Neural progenitor cell (in vitro differentiated cells): ENCODE measurements around the gene TMEM128. TPM values are rescaled to one million over a fixed set of nuclear protein-coding genes. Genes with fewer than 3 reads are reported as not detected.
"Not testable (repeated sequence)": the region's sequence is repeated elsewhere in the genome, so short reads cannot be mapped to it uniquely, and the experiment has no call there.

Experiments used
- DNase-seq: peaks from one replicate; pipeline ENCODE4 v3.0.0-alpha.2; 2016; ENCODE audit warnings: low spot score
- H2AFZ ChIP-seq: fragments of 200-600 bp; sonication (generic); replicated peaks from 2 replicates; pipeline ENCODE4 v1.6.1; 2016; ENCODE audit warnings: antibody characterized with exemption
- H3F3A ChIP-seq: fragments of 200-600 bp; sonication (generic); 2 replicates; pipeline ENCODE4 v1.6.1; 2016; ENCODE audit warnings: antibody characterized with exemption, low read depth
- H3K27ac ChIP-seq: fragments of 200-600 bp; sonication (generic); 2 replicates; pipeline ENCODE4 v1.5.1; 2016; ENCODE audit warnings: mild to moderate bottlenecking
- H3K27me3 ChIP-seq: fragments of 200-600 bp; sonication (generic); 2 replicates; pipeline ENCODE4 v1.6.1; 2016; ENCODE audit warnings: mild to moderate bottlenecking, moderate library complexity
- H3K36me3 ChIP-seq: fragments of 200-600 bp; sonication (generic); 2 replicates; pipeline ENCODE4 v1.5.1; 2016
- H3K4me1 ChIP-seq: fragments of 200-600 bp; sonication (generic); 2 replicates; pipeline ENCODE4 v1.6.1; 2016; ENCODE audit warnings: mixed run types
- H3K4me2 ChIP-seq: fragments of 200-600 bp; sonication (generic); 2 replicates; pipeline ENCODE4 v1.6.1; 2016
- H3K4me3 ChIP-seq: fragments of 200-600 bp; sonication (generic); 2 replicates; pipeline ENCODE4 v1.5.1; 2016
- H3K79me2 ChIP-seq: fragments of 200-600 bp; sonication (generic); 2 replicates; pipeline ENCODE4 v1.6.1; 2016; ENCODE audit warnings: low read depth
- H3K9ac ChIP-seq: fragments of 200-600 bp; sonication (generic); 2 replicates; pipeline ENCODE4 v1.6.1; 2016
- H3K9me3 ChIP-seq: fragments of 200-600 bp; sonication (generic); 2 replicates; pipeline ENCODE4 v1.5.1; 2016; ENCODE audit warnings: low read depth
- H4K20me1 ChIP-seq: fragments of 200-600 bp; sonication (generic); 2 replicates; pipeline ENCODE4 v1.6.1; 2016; ENCODE audit warnings: low read depth
- H3K27ac Mint-ChIP-seq: 3 replicates; pipeline ENCODE4 v1.8.0; 2021; ENCODE audit warnings: mixed read lengths
- H3K27me3 Mint-ChIP-seq: 2 replicates; pipeline ENCODE4 v1.8.0; 2022; ENCODE audit warnings: low read depth, mild to moderate bottlenecking, inconsistent platforms, moderate library complexity, mixed read lengths; ENCODE audit not compliant: insufficient read depth
- H3K36me3 Mint-ChIP-seq: 3 replicates; pipeline ENCODE4 v1.8.0; 2021; ENCODE audit warnings: mixed read lengths
- H3K4me1 Mint-ChIP-seq: 3 replicates; pipeline ENCODE4 v1.8.0; 2021; ENCODE audit warnings: mixed read lengths
- H3K4me3 Mint-ChIP-seq: 3 replicates; pipeline ENCODE4 v1.8.0; 2021; ENCODE audit warnings: mild to moderate bottlenecking, moderate library complexity, mixed read lengths
- H3K9me3 Mint-ChIP-seq: 3 replicates; pipeline ENCODE4 v1.8.0; 2020; ENCODE audit warnings: mixed read lengths
- EZH2 ChIP-seq: fragments of 200-600 bp; sonication (generic); IDR thresholded peaks from 2 replicates; pipeline ENCODE4 v1.6.1; 2017; ENCODE audit warnings: antibody characterized with exemption, mild to moderate bottlenecking, moderate library complexity
- EZH2phosphoT487 ChIP-seq: fragments of 200-600 bp; sonication (generic); IDR thresholded peaks from 2 replicates; pipeline ENCODE4 v1.6.1; 2017; ENCODE audit warnings: antibody characterized with exemption
- total RNA-seq: library from RNA; depleted of rRNA; stranded (reverse); fragments of >200 nt; gene quantifications from 2 replicates; pipeline ENCODE4 v1.2.3, GENCODE V29; 2015; ENCODE audit warnings: low replicate concordance
- TF ChIP-seq, protein P1 (sequence below): fragments of 200-600 bp; sonication (generic); IDR thresholded peaks from 2 replicates; pipeline ENCODE4 v1.5.1; 2017; ENCODE audit warnings: antibody characterized with exemption, mild to moderate bottlenecking

Gene TMEM128
- total RNA-seq, 1 donor from 2014 or later: 89.3 TPM

DNA sequence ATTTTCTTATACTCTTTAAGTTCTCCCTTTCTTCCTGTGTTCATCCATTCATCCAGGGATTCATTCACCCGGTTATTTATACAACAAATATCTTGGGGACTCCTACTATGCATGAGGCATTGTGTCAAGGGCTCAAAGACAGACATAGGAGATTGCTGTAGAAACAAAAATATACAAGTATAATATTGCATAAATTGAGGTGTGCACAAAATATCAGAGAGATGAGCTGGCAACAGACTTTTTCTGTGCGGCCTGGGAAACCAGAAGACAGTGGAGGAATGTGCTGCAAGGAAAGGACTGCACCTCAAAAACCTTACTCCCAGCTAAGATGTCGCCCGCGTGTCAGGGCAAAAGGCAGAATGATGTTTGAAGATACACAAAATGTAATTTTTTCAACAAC lies 30.9 kb downstream of the TMEM128 start:
- Mint-ChIP-seq H3K27me3 (peaks cover 5% of the 10 kb centered on the region), H3K4me1 (no peaks in the 10 kb centered on the region), H3K9me3 (no peaks in the 10 kb centered on the region), H3K36me3 (no peaks in the 10 kb centered on the region), H3K27ac (no peak overlapping the region), H3K4me3 (no peak overlapping the region)
- DNase-seq: no peak
- Histone ChIP-seq H3K79me2 (no peaks in the 10 kb centered on the region), H2AFZ (no peak overlapping the region), H3K27me3 (peaks cover 21% of the 10 kb centered on the region), H4K20me1 (no peaks in the 10 kb centered on the region), H3K4me2 (no peak overlapping the region), H3K4me1 (no peaks in the 10 kb centered on the region), H3K9me3 (no peaks in the 10 kb centered on the region), H3K9ac (no peak overlapping the region), H3F3A (no peaks in the 10 kb centered on the region), H3K27ac (no peak overlapping the region), H3K4me3 (no peak overlapping the region), H3K36me3 (no peaks in the 10 kb centered on the region)
- TF ChIP-seq, protein P1, sequence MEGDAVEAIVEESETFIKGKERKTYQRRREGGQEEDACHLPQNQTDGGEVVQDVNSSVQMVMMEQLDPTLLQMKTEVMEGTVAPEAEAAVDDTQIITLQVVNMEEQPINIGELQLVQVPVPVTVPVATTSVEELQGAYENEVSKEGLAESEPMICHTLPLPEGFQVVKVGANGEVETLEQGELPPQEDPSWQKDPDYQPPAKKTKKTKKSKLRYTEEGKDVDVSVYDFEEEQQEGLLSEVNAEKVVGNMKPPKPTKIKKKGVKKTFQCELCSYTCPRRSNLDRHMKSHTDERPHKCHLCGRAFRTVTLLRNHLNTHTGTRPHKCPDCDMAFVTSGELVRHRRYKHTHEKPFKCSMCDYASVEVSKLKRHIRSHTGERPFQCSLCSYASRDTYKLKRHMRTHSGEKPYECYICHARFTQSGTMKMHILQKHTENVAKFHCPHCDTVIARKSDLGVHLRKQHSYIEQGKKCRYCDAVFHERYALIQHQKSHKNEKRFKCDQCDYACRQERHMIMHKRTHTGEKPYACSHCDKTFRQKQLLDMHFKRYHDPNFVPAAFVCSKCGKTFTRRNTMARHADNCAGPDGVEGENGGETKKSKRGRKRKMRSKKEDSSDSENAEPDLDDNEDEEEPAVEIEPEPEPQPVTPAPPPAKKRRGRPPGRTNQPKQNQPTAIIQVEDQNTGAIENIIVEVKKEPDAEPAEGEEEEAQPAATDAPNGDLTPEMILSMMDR: no peak
- TF ChIP-seq EZH2phosphoT487 (no peak), EZH2 (no peak)

DNA sequence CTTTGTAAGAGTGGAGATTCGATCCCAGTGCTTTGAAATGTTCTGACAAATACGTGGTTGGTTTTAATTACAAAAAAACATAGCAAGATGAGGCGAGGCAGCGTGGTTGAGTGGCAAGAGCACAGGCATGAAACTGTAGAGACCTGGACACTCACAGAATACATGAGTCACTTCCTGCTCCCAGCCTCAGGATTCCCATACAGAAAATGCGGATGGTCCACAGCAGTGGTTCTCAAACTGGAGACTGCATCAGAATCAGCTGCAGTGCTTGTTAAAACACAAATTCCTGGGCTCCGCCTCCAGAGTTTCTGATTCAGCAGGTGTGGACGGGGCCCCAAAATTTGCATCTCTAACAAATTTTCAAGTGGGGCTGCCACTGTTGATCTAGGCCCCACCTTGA lies 31.4 kb downstream of the TMEM128 start:
- Mint-ChIP-seq H3K9me3 (no peaks in the 10 kb centered on the region), H3K4me1 (no peaks in the 10 kb centered on the region), H3K27ac (no peak overlapping the region), H3K4me3 (no peak overlapping the region), H3K27me3 (peaks cover 3% of the 10 kb centered on the region), H3K36me3 (no peaks in the 10 kb centered on the region)
- Histone ChIP-seq H3F3A (no peaks in the 10 kb centered on the region), H3K4me3 (no peak overlapping the region), H3K4me2 (no peak overlapping the region), H2AFZ (no peak overlapping the region), H3K27ac (no peak overlapping the region), H4K20me1 (no peaks in the 10 kb centered on the region), H3K36me3 (no peaks in the 10 kb centered on the region), H3K9me3 (no peaks in the 10 kb centered on the region), H3K79me2 (no peaks in the 10 kb centered on the region), H3K9ac (no peak overlapping the region), H3K4me1 (no peaks in the 10 kb centered on the region), H3K27me3 (peaks cover 16% of the 10 kb centered on the region)
- DNase-seq: no peak
- TF ChIP-seq EZH2phosphoT487: no peak
- no peak for TF ChIP-seq EZH2
- TF ChIP-seq, protein P1: no peak

DNA sequence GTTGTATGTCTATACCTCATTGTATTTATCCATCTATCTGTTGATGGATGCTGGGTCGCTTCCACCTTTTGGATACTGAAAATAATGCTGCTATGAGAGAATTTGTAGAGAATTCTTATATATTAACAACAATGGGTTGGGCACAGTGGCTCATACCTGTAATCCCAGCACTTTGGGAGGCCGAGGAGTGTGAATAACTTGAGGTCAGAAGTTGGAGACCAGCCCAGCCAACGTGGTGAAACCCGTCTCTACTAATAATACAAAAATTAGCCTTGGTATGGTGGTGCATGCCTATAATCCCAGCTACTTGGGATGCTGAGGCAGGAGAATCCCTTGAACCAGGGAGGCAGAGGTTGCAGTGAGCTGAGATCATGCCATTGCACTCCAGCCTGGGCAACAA lies 34.3 kb downstream of the TMEM128 start:
- not testable (repeated sequence) for H3K4me3 ChIP-seq, H4K20me1 ChIP-seq, DNase-seq, H3K27me3 ChIP-seq, H3K27ac ChIP-seq, H2AFZ ChIP-seq, H3K9me3 Mint-ChIP-seq, H3K4me2 ChIP-seq, H3K9me3 ChIP-seq, H3K4me3 Mint-ChIP-seq, H3K36me3 ChIP-seq, H3K4me1 Mint-ChIP-seq, H3K79me2 ChIP-seq, H3K27ac Mint-ChIP-seq, H3K4me1 ChIP-seq, H3K27me3 Mint-ChIP-seq, H3K9ac ChIP-seq, H3F3A ChIP-seq, H3K36me3 Mint-ChIP-seq

DNA sequence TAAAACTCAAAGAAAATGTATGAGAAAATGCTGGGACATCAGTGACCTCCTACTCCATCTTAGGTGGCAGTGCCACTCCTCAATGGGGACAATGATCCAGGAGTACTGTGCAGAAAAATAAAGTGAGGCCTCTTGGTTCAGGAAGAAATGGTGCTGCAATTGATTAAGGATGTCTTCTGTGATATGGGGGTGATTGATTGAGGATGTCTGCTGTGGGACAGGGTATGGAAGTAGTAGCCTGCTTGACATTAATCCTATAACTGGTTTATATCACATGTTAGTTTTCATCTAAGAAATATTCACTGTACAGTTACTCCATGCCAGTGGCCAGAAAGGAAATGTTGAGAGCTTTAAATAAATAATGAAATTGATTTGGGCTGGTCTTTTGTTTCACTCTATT lies 41.8 kb downstream of the TMEM128 start:
- Mint-ChIP-seq H3K4me3 (no peak overlapping the region), H3K36me3 (no peaks in the 10 kb centered on the region), H3K27ac (no peak overlapping the region), H3K4me1 (peaks cover 6% of the 10 kb centered on the region), H3K27me3 (peaks cover 4% of the 10 kb centered on the region), H3K9me3 (peaks cover 2% of the 10 kb centered on the region)
- Histone ChIP-seq H3K4me1 (peaks cover 9% of the 10 kb centered on the region), H3K27ac (no peak overlapping the region), H3K27me3 (no peaks in the 10 kb centered on the region), H3K4me2 (no peak overlapping the region), H4K20me1 (no peaks in the 10 kb centered on the region), H3F3A (peaks cover 8% of the 10 kb centered on the region), H3K9me3 (no peaks in the 10 kb centered on the region), H2AFZ (no peak overlapping the region), H3K4me3 (no peak overlapping the region), H3K79me2 (no peaks in the 10 kb centered on the region), H3K9ac (no peak overlapping the region), H3K36me3 (no peaks in the 10 kb centered on the region)
- DNase-seq: no peak
- no peak for TF ChIP-seq EZH2phosphoT487
- TF ChIP-seq, protein P1: no peak
- no peak for TF ChIP-seq EZH2
